Measurements from ENCODE around the gene SETD3.

SETD3 gene

DNA sequence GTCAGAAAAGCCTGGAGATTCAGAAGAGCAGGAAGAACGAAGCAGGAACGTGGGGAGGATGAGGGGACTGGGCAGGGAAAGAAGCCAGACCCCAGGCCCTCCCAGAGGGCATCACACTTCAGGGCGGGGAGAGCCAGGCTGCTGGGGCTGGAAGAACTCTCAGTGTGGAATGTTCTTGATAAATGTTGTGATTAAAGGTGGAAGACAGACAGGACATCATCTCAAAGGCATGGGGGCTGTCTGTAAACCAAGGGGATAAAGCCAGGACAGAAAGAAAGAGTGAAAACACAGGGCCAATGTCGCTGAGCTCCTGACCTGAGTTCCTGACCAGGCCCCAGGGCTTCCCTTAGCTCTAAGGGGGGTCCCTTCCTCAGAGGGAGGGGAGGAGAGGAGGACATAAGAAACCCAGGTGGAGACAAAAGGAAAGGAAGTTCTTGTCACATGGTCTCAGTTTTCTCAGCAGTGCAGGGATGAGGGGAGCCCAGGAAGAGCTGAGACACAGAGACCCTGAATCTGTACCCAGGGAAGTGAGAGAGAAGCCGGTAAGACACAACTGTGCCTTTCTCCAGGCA lies 56.3 kb downstream of the SETD3 start:
- no peak for DNase-seq (ENCODE audit: low read depth in 3 of 3)

DNA sequence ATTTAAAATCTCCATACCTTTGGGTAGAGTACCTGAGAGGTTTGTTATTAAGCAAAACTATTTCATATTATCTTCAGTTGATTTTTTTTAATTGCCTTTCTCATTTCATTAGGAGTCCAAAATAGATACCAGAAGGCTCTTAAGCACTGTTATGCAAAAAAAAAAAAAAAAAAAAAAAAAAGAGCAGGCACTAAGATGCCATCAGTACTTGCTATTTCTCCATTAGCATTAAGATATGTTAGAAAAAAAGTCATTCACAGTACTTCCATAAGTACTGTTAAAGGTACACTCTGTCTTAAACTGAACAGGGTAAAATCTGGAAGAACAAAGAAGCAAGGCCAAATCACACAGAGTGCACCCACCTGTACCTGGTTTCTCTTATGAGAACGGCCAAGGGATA lies 57.2 kb downstream of the SETD3 start:
- DNase-seq (ENCODE audit: low read depth in 3 of 3): no peak

DNA sequence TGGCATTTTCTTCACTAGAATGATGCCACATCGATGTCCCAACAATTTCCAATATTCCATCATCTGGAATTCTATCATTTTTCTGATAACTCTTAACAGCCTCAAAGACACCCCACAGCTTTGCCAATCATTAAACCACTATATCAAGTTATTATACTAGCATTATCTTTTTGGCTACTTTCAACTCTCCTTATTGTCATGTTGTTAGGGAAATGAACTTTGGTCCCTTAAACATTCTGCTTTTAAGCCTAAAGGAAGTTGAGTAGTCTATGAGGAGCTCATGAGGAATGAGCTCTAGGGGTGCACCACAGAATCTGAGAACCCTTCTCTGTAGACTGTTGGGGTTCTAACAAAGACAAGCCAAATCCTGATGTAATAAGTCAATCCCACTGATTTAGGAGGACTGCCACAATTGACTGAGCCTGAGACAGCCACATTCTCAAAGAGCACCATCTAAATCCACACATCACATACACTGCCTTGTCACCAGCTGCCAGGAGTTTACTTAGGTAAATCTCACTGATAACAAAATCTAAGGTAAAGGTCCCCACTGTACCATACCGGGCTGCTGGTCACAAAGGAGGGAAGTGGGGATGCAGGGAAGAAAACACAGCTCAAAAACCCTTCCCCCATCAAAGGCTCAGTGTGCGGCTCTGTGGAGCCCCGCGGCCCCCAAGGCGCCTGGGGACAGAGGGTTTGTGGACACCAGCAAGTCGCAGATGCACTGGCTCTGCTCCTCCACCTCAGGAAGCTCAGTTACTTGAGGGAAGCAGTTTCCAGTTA lies 58.2 kb downstream of the SETD3 start:
- DNase-seq (ENCODE audit: low read depth in 3 of 3): no peak

DNA sequence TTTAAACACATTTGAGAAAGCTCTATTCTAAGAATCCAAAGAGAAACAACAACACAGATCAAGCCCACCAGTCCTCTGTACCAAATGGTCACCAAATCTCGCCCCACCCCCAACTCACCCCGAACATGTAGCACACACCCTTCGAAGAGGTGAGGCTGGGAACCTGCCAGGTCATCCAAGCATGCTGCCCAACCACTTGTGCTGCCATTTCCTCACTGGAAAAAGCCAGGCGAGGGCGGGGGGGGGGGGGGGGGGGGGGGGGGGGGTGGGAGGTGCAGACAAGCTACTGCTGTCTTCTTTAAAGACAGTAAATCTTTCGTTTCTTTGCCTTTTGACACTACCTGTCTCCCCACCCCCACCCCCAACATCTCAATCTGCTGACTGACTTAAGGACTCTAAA lies 59.9 kb downstream of the SETD3 start:
- no peak for DNase-seq (ENCODE audit: low read depth in 3 of 3)

DNA sequence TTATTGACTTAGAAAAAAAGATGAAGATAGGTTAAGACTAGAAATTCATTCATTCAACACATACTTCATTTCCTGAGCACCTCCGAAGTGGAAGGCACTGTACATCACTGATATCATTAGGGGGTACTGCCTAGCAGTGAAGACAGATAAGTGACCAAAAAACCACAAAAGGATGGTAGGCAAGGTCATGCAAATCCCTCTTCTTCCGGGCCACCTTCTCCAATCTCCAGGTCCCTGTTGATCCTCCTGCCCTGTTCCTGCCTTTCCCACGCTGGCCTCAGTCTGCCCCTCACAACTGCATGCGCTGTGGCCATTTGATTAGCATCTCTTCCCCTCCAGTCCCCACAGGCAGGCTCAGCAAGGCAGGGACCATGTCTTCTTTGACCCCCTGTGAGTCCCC lies 60.8 kb downstream of the SETD3 start:
- DNase-seq (ENCODE audit: low read depth in 3 of 3): no peak

DNA sequence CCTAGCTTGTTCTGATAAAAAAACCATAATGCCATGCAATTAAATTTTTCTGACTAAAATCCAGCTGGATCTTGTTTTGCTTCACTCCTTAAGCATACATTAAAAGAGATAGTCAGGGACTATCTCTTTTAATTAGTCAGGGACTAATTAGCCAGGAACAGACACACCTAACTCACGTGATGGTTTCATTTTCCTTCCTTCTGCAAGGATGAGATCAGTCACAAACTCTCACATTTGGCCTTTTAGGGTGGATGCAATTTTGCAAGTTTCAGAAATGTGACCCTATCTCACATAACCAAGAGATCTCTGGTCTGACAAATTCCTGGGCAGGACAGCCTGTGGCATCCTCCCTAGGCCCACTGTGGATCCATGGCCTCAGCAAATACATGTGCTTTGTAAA lies 62.4 kb downstream of the SETD3 start:
- no peak for DNase-seq (ENCODE audit: low read depth in 3 of 3)

DNA sequence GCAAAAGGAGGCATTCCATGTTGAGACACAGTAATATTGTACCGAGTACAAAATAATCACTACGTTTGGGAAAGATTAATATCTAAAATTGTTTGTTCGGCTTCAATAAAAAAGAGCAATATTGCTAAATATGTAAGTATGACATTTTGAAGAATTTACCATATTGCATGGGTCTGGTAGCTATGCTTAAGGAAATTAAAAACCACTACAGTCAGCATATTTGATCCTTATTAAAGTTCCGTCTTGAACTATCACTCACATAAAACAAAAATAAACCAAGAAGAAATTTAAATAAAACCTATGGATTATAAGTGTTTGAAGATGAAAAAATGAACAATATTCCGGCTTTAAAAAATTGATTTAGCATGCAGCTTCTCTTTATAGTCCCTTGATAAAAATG lies 63.8 kb downstream of the SETD3 start:
- DNase-seq (ENCODE audit: low read depth in 3 of 3): no peak

DNA sequence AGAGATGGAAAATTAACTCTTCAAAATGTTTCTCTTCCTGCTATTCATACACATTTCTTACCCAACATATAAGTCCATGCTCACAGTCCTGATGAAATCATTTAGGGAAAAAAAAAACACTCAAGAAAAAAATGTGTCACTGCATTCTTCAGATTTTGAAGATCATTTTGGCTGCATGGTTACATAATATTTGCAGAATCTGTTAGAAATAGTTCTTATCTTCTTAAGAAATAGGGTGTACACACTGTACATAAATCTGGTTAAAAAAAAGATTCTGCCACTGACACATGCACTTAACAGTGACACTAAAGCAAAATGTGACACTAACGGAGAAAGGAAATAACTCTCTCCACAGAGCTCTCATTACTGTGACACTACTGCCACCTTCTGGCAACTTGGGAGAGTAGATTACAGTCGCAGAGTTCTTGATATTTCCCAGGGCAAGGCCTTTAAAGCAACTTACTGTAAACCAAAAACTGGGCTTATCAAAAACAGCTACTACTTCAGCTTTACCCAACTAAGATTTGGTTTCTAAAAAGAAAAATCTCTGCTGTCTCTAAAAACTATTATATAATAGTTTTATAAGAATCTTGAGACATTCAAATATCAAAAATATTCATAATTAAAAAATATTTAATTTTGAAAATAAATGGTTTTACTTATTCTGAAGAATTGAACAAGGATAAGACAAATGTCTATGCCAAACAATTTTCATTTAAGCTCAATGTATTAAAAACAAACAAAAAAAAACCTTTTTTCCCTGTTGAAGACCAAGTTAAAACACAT lies 65.0 kb downstream of the SETD3 start:
- DNase-seq (ENCODE audit: low read depth in 3 of 3): peak; percentile 25 to 59 (median 32)

DNA sequence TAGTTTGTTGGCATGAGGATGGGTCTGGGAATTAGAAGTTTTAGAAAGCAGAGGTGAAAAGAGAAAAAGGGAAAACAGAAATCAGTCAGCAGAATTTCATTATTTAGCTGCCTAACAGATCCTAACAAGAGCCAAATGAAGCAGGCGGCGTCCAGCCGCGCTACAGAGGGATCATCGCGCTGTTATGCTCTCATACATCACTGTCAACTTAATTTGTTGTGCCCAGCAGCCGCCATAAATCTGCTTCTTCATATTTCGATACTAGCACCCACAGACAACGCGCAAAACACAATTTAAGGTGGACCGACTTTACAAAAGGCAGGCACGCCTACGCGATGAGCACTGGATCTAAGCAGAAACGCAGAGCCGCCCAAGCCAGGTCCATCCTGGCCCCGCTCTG lies 66.7 kb downstream of the SETD3 start:
- DNase-seq (ENCODE audit: low read depth in 3 of 3): no peak

DNA sequence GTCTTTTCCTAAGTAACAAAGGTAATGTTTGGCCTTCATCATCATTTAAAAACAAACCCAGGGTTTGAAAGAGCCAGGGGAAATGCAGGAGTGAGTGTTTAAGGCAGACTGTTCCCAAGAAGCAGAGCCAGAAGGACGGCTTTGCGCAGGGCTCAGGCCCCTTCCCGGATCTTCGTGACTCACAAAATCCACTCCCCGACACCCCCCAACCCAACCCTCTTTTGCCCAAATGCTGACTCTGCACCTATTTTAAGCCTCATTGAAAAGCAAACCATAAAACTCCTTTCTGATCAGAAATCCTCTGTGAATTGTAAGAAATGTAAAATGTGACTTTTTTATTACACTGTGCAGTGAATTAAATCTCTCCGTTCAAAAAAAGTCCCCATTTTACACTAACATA lies 67.5 kb downstream of the SETD3 start:
- DNase-seq (ENCODE audit: low read depth in 3 of 3): no peak

DNA sequence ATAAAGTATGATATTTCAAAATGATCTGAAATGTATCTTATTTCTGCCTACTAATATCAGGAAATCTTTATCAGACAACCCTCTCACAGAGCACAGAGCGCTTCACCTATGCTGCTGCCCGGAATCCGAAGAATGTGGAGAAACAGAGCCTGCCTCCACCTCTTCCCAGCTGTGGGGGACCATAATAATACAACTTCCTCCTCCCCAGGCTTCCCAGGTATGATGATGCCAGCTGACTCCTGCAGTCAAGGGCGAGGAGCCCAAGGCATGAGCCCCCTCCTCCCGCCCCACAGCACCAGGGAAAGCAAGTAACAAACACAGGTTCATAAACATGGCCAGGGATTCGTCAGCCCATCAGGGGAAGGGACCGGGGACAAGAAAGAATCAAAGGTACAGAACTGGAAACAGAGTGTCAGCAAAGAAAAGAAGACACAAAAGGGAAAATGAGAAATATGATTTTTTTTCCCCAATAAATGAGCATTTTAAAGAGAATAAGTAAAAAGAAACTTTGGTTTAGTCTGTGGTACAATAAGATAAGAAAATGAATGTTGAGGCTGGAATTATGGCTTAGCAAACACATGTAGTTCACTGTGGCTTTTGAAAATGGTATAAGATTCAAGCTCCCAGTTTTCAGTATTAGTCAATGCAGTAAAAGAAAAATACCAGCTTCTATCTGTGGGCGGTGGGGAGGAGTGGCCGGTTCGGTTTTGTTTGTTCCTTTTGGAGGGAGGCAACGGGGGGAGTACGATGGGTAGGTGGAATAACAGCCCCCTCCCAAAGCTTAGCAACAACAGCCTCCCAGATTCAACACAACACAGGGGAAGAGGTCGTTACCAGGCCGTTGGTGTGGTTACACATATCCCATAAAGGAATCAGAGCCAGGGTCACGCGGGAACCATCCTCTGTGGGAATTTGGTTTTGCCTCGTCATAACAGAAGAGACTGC lies 68.3 kb downstream of the SETD3 start:
- DNase-seq (ENCODE audit: low read depth in 3 of 3): peak in 1 of 3 experiments; percentile 41

DNA sequence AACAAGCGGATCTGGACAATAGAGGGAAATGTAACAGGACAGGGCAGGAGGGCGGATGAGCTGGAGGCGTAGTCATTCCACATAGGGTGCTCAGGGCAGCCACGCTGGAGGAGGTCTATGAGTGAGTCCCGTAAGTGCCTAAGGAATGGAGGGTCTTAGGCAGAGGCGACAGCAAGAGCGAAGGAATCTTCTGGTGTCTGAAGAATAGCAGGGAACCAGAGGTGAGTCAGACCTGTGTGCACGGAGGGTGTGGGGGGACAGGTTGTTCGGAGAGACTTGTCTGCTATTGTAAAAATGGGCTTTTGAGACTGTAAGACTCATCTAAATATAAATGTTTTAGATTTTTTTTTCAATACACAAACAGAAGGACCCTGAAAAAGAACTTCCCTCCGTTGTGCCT lies 70.6 kb downstream of the SETD3 start:
- DNase-seq (ENCODE audit: low read depth in 3 of 3): no peak

DNA sequence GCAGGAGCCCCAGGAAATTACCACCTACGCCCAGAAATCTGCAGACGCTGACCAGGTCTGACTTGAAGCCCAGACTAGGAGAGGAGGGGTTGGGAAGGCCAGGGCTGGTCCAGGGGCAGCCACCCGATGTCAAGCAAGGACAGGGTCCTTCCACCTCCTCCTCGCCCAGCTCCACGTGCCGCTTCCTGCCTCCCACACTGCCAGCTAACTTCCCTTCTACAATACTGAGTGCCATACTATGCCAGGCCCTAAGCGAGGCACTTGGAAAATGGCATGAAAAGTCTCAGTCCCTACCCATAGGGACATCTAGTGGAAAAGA lies 71.7 kb downstream of the SETD3 start:
- DNase-seq (ENCODE audit: low read depth in 3 of 3): no peak

DNA sequence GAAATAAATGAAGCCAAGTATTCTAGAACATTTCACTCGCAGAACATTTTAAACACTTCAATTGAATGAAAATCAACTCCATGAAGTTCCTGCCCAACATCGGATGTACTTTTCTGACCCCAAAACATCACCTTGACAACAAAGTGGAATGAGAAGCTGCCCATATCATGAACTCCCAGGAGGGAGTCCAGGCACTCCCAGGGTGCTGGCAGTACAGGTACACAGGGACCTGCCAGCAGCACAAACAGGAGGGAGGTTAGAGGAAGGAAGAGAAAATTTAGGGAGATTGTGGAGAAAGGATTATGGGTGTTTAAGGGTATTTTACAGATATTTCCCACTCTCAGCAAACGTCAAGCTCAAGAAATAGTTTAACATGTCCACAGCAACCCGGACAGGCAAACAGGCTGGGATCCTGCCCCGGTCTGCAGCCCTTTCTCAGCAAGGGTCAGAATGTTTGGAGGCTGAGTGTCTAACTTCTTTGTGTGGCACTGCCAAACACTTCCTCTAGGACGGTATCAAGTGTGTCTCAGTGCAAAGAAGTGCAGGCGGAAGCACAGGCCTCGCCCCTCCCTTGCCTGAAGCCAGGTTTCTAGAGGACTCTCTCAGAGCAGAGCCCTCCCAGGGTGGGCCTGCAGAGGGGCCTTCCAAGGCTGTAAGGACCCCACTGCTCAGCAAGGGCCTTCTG lies 72.2 kb downstream of the SETD3 start:
- DNase-seq (ENCODE audit: low read depth in 3 of 3): no peak

DNA sequence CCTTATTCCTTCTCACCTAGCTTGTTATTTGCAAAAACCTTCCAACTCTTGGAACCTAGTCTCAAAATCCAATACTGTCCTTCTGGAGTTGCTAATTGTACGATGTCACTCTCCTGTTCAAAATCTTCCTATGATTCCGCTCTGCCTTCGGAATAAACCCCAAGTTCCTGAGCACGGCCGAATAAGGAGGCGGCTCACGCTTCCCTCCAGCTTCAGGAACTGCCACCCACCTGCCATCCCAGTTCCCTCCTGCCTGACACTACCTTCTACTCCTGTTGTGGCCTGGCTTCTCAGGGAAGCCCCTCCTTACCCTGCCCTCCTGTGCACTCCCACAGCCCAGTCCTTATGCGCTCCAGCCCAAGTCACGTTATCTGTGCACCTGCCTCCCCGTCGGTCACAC lies 73.2 kb downstream of the SETD3 start:
- no peak for DNase-seq (ENCODE audit: low read depth in 3 of 3)

DNA sequence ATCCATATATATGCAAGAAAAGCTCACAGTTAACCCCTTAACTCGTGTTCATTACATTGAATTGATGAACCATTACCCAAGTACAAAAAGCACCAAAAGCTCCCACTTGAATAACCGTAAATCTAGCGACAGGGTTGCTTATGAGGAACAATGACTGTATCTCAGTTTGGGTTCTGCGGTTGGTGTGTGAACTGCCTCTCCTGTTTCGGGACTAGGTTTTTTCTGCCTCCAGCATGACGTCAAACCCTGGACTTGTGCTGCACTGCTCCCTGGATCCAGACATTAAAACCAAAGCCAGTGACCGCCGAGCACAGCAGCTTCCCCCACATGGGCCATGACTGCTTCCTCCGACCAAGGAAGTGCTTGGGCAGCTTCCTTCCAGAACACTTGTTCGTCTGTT lies 77.7 kb downstream of the SETD3 start:
- DNase-seq (ENCODE audit: low read depth in 3 of 3): no peak

DNA sequence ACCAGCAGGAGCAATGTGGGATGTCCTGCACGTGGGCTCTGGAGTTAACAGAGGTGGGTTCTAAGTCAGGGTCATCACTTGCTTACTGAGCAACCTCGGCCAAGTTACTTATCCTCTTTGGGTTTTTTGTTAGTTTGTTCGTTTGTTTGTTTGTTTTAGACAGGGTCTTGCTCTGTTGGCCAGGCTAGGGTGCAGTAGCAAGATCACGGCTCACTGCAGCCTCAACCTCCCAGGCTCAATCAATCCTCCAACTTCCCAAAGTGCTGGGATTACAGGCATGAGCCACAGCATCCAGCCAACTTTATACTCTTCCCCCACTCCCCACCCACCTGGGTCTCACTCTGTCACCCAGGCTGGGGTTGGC lies 78.4 kb downstream of the SETD3 start:
- no peak for DNase-seq (ENCODE audit: low read depth in 3 of 3)

DNA sequence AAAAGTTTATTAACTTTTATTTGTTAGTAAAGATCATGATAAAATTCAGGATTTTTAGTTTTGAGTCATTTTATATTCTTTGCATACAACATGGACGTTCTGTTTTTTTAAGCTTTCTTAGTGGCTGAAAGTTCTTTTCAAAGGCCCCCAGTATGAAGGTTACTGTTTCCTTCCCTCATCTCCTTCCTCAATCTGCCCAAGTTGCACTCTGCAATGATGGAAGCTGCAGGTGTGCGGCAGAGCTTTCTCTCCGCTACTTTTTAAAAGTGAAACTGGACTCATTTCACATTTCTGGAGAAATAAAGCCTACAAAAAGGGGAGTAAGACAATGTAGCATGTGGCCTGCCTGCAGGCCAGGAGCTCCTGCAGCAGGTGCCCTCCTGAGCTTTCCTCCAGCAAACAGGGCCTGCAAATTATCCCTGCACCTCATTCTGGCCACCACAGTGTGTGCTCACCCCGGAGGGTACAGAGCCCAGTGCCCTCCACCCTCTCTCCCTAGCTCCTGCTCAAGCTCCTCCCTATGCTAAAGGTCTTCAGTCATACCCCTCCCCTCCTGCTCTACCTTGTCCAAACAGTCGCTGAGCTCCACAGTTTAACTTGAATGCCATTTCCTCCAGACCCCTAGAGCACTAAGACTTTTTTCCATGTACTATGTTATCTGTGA lies 78.9 kb downstream of the SETD3 start:
- DNase-seq (ENCODE audit: low read depth in 3 of 3): no peak

DNA sequence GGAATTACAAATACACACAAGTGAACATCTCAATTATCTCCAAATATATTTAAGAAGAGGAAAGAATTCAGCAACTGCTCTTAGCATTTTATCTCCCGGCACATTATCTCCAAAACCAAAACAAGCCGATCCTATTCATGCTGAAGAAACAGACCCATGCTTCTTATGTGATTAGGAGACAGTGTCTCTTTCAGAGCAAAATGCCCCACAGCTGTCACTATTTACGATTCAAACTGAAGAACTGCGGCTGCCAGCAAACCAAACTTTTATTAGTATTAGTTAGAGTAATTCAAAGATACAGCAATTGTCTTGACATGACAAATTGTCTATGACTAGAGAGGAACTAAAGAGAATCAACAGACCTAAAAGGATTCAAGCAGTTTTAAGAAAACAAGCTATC lies 79.4 kb downstream of the SETD3 start:
- DNase-seq (ENCODE audit: low read depth in 3 of 3): no peak

DNA sequence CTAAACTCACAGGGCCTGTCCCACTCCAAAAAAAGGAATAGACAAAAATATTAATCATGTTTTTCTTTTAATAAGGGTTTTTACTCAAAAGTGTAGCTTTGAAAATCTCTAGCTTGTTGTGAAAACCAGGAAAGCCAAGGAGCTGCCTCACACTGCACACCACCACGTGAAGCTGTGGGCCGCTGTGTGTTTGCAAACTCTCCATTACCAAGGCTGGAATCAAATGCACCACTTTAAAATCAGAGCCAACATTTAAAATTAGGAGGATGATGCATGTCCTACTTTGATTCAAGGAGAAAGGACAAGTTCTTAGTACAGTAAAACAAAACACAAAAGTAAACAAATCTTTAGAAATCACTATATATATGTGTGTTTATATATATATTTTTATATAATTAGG lies 83.0 kb downstream of the SETD3 start:
- DNase-seq (ENCODE audit: low read depth in 3 of 3): no peak

DNA sequence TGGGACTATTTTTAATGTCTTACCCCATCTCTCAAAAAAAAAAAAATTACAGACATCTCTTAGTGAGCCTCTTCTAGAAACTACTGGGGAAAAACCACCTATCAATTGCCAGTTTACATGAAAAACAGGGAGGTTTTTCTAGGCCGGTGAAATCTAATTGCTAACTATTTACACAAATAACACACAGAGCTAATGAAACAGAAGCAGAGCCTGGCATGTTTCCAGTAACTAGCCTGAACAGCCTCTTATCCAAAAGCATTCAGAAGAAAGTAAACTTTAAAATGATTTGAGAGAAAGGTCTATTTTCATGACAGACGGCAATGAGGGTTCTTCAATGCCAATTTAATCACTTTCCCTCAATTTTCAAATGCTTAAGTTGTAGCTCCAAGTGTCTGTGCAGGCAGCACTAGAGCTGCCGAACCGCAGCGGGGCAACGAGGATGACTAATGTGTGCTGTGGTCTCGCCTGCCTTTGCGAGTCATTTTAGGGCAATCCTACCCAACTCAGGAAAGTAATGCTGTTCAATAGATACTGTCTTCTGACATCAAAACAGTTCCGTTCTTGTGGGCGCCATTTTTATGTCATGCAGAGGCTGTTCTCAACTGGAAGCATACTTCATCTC lies 84.6 kb downstream of the SETD3 start:
- DNase-seq (ENCODE audit: low read depth in 3 of 3): peak in 1 of 3 experiments; percentile 28
